Parathyroid adenoma (tissue), 2 donors: ENCODE measurements around the gene TNKS1BP1.

ENCODE experiments used
- H2AFZ ChIP-seq: fragments of 300-600 bp; sonication (generic); one replicate; pipeline ENCODE4 v1.7.0; 2017; ENCODE audit warnings: antibody characterized with exemption, mild to moderate bottlenecking
- H3K27ac ChIP-seq: fragments of 300-600 bp; sonication (generic); one replicate; pipeline ENCODE4 v1.7.0; 2017
- H3K27me3 ChIP-seq: fragments of 300-600 bp; sonication (generic); one replicate; pipeline ENCODE4 v1.7.0; 2017; ENCODE audit warnings: low read length; ENCODE audit not compliant: control insufficient read depth, insufficient read depth
- H3K36me3 ChIP-seq: fragments of 300-600 bp; sonication (generic); one replicate; pipeline ENCODE4 v1.7.0; 2017; ENCODE audit warnings: low read length; ENCODE audit not compliant: control insufficient read depth, insufficient read depth
- H3K4me1 ChIP-seq: fragments of 300-600 bp; sonication (generic); one replicate; pipeline ENCODE4 v1.7.0; 2017; ENCODE audit warnings: control low read depth
- H3K4me2 ChIP-seq: fragments of 300-600 bp; sonication (generic); one replicate; pipeline ENCODE4 v1.7.0; 2017; ENCODE audit warnings: low read length
- H3K4me3 ChIP-seq: fragments of 300-600 bp; sonication (generic); one replicate; pipeline ENCODE4 v1.7.0; 2017; ENCODE audit warnings: low read depth, low read length
- H3K79me2 ChIP-seq: fragments of 300-600 bp; sonication (generic); one replicate; pipeline ENCODE4 v1.7.0; 2017; ENCODE audit warnings: control low read depth
- H3K9ac ChIP-seq: fragments of 300-600 bp; sonication (generic); one replicate; pipeline ENCODE4 v1.7.0; 2017; ENCODE audit warnings: mild to moderate bottlenecking
- H3K9me3 ChIP-seq: fragments of 300-600 bp; sonication (generic); one replicate; pipeline ENCODE4 v1.7.0; 2017; ENCODE audit warnings: low read length; ENCODE audit not compliant: control insufficient read depth
- CTCF ChIP-seq: fragments of 300-600 bp; sonication (generic); IDR thresholded peaks from one replicate; pipeline ENCODE4 v1.7.0; 2017; ENCODE audit warnings: antibody characterized with exemption, mild to moderate bottlenecking
- donor health status: primary hyperparathyroidism.

TNKS1BP1 gene

GRCh38 chr11:57308426-57309060 is 16.2 kb downstream of the TNKS1BP1 start:
- no peak overlapping the region for H3K27ac ChIP-seq
- TF ChIP-seq CTCF, result no peak
- H3K36me3 ChIP-seq, result no peaks in the 10 kb centered on the region
- H3K4me3 ChIP-seq, result no peak overlapping the region
- H3K79me2 ChIP-seq, result peaks cover 3% of the 10 kb centered on the region
- H3K4me1 ChIP-seq, result peaks cover 12% of the 10 kb centered on the region
- no peak overlapping the region for H3K9ac ChIP-seq
- H3K9me3 ChIP-seq, result no peaks in the 10 kb centered on the region
- H3K27me3 ChIP-seq, result no peaks in the 10 kb centered on the region
- H3K4me2 ChIP-seq, result no peak overlapping the region
- H2AFZ ChIP-seq, result no peak overlapping the region

- Histone ChIP-seq H3K36me3 (no peaks in the 10 kb centered on the region), H3K4me2 (no peak overlapping the region), H3K9ac (no peak overlapping the region), H3K27ac (no peak overlapping the region), H3K9me3 (no peaks in the 10 kb centered on the region), H3K4me1 (peaks cover 12% of the 10 kb centered on the region), H3K4me3 (no peak overlapping the region), H3K27me3 (no peaks in the 10 kb centered on the region), H2AFZ (no peak overlapping the region), H3K79me2 (peaks cover 3% of the 10 kb centered on the region)
- TF ChIP-seq CTCF, result no peak
These were observed 17.0 kb downstream of the TNKS1BP1 start for GRCh38 chr11:57307666-57308270.

- H2AFZ ChIP-seq, result no peak overlapping the region
- H3K4me1 ChIP-seq, result peaks cover 12% of the 10 kb centered on the region
- no peak overlapping the region for H3K9ac ChIP-seq
- H3K27me3 ChIP-seq, result no peaks in the 10 kb centered on the region
- no peak overlapping the region for H3K27ac ChIP-seq
- no peaks in the 10 kb centered on the region for H3K9me3 ChIP-seq
- no peak overlapping the region for H3K4me3 ChIP-seq
- no peak for TF ChIP-seq CTCF
- H3K79me2 ChIP-seq, result peaks cover 3% of the 10 kb centered on the region
- H3K4me2 ChIP-seq, result no peak overlapping the region
- H3K36me3 ChIP-seq, result no peaks in the 10 kb centered on the region
These were observed 17.7 kb downstream of the TNKS1BP1 start for GRCh38 chr11:57306940-57307565.

GRCh38 chr11:57306161-57306876 is 18.4 kb downstream of the TNKS1BP1 start:
- no peak overlapping the region for H3K4me2 ChIP-seq
- no peaks in the 10 kb centered on the region for H3K27me3 ChIP-seq
- H3K36me3 ChIP-seq, result no peaks in the 10 kb centered on the region
- TF ChIP-seq CTCF, result no peak
- H3K4me1 ChIP-seq, result peaks cover 8% of the 10 kb centered on the region
- no peak overlapping the region for H2AFZ ChIP-seq
- H3K27ac ChIP-seq, result no peak overlapping the region
- H3K9me3 ChIP-seq, result no peaks in the 10 kb centered on the region
- peaks cover 3% of the 10 kb centered on the region for H3K79me2 ChIP-seq
- H3K4me3 ChIP-seq, result no peak overlapping the region
- H3K9ac ChIP-seq, result no peak overlapping the region
